IPS DF 4.7 (cell line): ENCODE measurements around the gene ZNF385B.
"Not testable (repeated sequence)": the region's sequence is repeated elsewhere in the genome, so short reads cannot be mapped to it uniquely, and the experiment has no call there.

Experiments
- DNase-seq: peaks from one replicate; pipeline ENCODE4 v3.0.0-alpha.2; 2013; ENCODE audit warnings: low spot score; ENCODE audit errors: extremely low read depth

Gene ZNF385B

DNA sequence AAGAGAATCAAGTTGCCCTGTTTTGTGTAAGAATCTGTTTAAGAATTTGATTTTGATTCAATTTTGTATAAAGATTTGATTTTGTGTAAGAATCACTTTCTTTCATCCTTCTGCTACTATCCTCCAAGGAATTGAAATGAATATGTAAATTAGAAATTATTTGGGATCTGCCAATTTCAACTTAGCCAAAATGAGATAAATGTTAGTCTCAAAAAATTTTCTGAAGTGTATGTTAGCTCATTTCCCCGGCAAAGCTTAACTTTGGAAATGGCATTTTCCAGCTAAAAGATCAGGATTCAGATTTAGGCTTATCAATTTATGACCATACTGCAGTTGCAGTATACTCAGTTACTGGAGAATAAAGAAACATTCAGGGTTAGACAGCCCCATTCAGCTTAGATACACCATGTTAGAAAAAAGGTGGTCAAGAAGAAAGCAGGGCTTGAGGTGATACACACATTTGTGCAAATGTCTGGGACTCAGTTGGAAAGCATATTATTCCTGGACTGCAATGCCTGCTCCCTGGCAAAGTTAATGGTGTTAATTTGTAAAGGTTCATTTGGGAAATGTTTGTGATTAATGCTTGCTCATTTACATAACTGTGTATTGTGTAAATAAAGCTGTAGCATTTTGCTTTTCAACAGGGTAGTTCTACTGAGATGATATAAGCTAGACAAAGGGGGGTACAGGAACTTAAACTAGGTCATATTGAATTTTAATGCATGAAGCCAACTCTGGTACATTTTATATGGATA, 349.0 kb downstream of the ZNF385B start:
- DNase-seq: no peak

DNA sequence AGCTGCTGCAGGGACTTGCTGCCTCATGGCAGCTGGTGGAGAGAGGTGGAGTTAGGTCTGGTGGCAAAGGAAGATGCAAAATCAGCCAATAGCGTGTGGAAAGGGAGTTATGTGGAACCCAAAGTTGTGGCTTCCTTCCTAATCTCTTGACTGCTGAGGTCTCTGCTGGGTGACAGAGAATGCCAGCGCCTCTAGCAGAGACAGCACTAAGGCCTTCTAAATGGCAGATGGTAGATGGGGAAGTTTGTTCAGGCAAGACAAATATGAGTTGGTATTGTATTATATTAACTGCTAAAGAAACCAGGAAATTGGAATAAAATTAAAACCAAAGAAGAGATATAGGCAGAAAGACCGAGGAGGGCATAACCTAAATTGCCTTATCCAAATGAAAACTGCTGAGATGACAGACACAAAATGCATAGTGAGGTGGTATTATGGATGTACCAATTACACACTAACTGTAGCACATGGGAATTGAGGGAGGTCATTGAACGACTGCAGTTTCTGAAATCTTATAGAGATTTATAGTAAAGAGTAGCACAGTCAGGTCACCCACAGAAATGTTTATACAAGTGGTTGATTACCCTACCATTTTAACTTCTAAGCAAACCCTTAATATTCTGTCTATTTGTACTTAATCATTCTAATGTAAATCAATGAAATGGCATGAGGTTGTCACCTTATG, 350.2 kb downstream of the ZNF385B start:
- DNase-seq: no peak

DNA sequence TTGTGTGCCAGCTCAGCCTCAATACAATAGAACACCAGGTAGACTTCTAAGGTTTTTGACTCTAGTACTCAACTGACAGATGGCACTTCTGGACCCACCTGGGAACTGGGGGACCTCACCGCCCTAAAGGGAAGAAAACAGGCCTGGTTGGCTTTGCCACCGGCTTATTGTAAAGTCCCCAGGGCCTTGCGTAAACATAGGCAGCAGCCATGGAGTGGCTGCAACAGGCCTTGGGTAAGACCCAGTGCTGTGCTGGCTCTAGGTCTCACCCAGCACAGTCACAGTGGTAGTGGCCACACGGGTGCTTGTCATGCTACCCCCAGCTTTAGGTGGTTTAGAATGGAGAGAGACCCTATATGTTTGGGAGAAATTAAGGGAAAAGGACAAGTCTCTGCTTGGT, 366.1 kb downstream of the ZNF385B start:
- DNase-seq: no peak

DNA sequence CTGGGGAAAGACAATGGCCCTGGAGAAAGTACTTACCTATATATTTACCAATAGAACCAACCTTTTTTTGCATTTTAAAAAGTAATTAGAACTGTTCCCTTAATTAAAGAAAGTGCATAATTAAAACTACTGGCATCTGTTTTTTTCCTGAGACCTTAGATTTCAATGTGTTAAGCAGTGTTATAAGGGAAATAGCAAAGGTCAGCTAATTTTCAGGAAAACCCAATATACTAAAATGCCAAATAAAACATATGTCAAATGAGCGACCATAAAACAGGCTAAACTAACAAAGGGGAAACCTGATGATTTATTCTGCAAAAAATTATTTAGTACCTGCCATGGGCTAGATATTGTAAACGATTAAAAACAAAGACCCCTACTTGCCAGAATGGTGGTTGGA, 372.8 kb downstream of the ZNF385B start:
- no peak for DNase-seq

DNA sequence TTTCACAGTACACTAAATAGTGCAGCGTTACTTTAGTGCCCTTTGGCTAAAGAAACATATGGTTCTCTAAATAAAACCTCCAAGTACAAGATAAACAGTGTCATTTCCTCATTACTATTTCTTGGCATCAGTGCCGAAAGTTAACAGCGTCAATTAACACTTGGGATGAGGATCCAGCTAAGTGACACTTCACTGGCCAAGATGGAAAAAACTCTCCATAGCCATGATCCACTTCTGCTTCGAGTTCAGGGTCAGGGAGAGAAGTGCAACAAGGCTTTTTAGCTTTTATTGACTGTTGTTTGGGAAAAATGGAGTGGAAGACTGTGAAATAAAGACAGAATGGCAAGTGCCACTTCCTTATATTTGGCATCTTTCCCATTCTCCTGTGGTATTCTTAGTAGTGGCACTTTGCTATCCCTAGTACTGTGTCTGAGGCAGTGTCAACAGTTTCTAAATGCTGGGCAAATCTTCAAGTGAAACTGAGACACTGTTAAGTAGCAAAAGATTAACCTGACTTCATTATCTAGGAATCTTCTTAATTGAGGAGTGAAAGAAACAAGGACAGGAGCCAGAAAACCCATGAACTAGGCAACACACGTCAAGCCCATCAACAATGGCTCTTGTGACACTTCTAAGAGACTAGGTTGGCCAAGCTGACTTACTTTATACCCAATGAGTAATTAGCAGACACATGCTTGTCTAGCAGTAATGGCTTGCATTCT, 374.2 kb downstream of the ZNF385B start:
- DNase-seq: no peak

DNA sequence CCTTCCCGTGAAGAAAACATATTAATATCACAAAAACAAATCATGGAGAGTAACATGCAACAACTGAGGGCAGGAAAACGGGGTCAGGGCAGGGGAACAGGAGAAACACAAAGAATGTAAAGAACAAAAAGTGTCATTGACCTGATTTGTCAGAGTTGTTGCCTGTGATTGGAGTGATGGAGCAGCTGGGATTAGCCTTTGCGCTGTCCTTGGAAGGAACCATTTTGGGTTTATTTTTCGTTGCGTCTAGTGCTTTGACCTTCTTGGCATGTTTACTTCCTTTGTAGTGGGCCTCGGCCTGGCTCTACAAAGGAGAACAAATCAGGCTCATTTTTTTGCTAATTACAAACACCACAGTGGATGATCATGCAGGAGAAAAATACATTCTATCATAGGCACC, 378.3 kb downstream of the ZNF385B start:
- DNase-seq: no peak

DNA sequence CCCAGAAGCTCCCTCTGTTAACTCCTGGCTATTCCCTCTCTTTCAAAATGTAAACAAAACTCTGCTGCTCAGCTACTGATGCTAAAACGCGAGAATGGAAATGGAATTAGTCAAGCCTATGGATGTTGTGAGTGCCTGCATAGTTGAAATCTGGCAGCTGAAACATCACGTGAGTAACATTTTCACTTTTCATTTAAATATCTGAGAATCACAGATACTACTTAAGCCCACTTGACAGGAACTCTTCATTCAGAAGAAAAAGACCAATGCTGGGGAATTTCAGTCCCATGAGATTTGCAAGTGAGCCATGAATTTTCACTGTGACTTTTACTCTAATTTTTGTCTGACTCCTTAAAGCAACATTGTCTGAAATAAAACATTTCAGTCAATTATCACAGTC, 381.5 kb downstream of the ZNF385B start:
- DNase-seq: no peak

DNA sequence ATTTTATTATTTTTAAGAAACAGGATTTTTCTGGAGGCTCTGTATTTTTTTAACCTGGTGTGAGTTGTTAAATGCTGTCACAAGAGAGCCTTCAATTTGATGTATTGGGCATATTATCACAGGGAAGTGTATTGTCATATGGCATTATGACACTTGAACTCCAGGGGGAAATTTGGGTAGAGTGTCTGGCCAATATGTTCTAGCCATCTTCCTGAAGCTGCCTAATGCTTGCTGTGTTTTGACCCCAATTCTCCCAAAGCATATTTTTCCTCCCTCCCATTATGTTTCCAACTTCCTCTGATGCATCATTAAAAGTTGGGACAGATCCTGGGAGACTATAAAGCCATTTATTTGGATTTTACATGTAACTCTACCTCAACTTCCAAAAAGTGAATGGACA, 382.6 kb downstream of the ZNF385B start:
- no peak for DNase-seq

DNA sequence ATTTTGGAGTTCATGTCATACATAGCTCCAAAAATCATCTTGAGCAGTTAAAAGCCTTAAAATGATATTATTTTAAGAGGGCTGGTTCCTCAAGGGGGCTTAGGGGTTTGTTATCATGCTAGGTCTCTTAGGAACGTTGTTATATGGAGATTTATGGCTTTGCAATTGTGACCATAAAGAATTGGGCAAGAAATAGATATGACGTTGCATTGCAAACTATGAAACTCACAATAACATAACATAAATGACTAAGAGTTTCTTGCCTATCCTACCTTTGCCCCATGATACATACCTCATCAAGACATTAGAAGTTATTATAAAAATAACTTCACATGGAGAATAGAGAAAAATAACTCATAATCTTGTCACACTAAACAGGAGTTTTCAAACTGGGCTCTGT, 390.4 kb downstream of the ZNF385B start:
- no peak for DNase-seq

DNA sequence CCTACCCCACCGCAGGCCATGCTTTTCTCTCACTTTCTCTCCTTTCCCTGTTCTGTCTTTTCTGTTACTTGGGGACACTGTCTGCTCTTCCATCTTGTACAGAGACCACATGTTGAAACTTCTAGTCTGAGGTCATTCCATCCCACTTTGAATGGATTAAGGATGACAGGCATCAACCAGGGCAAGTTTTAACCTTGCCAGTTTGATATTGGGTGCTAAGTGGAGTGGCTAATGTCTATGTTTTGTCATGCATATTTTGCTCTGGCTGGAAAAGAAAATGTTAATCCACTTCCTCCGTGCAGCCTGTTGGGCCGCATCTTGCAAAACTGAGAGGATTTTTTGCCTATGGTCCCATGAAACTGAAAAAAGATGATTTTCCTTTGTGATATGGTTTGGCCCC, 391.3 kb downstream of the ZNF385B start:
- no peak for DNase-seq

DNA sequence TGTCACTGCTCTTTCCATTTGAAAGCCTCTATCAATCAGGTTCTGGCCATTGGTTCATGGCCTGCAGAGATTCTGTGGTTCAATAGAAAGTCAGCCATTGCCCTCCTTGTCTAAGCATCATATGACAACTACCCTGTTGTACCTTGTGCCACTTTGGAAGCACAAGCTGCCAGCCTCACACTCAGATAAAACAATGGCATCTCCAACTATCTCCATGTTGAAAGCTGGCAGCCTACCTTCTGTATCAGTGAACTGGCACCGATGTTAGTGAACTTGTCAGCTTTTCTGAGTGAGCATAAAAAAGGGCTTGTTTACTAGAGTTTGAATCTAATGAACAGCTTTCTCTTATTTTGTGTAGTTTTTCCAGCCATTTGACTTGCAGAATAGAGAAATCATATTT, 393.5 kb downstream of the ZNF385B start:
- DNase-seq: no peak

DNA sequence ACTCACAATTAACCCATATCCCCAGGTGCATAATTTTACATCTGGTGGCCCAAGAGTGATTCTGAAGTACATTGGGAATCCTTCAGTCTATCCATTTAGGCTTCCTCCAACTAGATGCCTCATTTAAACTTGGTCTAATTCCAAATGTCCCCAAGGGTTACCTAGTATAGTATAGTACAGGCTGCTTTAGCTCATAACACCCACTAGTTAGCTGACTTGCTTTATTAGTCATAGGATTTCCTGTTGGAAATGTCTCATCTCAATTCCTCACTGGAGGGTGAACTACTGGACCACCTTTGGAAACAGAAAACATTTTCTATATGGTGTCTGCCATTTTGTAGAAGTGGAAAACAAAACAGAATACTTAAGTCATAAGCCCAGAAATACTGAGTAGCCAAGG, 394.3 kb downstream of the ZNF385B start:
- no peak for DNase-seq

DNA sequence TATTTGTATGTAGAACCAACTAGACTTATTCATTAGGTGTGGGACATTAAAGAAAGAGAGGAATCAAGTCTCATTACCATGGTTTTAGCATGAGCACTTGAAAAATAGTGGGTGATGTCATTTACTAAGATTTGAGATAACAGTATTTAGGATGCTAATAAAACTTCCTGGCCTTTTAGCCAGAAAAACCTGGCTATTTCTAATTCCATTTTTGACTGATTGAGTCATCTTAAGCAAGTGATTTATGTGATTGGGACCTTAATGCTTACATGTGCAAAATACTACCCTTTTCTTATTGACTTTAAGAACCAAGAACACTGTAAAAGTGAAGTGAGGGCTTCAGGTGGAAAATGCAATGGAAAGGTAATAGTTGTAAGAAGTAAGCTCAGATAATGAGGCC, 400.0 kb downstream of the ZNF385B start:
- DNase-seq: no peak

DNA sequence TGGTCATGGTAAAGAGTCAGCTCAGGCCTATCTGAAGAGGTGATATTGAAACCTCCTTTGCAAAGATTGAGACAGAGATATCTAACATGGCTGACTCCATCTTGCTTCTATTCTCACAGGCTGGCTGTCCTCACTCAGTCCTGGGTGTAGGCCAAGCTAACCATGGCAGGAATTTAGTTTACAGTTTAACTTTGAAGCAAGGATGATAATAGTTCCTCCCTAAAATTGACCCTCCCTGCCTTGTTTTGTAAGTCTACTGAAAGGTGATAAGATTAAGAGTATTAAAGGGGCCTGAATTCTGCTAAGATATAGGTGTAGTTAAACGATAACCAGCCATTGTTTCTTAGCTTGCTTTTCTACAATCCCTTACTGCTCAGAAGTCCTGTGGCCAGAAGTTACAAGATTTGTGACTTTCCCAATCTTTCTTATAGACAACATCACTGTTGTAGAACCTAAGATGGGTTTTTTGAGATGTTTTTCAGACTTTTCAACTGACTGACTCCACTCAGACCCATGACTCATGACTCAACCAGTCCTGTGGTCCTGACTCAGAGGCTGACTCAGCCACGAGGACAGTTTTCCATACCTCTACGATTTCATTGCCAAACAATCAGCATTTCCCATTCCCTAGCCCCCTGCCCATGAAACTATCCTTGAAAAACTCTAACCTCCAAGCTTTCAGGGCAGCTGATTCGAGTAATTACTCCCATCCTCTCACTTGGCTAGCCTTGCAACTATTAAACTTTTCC, 401.1 kb downstream of the ZNF385B start:
- DNase-seq: no peak

DNA sequence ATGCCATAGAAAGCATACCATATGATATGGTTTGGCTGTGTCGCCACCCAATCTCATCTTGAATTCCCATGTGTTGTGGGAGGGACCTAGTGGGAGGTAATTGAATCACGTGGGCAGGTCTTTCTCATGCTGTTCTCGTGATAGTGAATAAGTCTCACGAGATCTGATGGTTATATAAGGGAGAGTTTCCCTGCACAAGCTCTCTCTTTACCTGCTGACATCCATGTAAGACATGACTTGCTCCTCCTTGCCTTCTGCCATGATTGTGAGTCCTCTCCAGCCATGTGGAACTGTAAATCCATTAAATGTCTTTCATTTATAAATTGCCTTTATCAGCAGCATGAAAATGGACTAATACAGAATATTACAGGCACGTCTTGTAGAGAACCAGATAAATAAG, 403.3 kb downstream of the ZNF385B start:
- not testable (repeated sequence) for DNase-seq

DNA sequence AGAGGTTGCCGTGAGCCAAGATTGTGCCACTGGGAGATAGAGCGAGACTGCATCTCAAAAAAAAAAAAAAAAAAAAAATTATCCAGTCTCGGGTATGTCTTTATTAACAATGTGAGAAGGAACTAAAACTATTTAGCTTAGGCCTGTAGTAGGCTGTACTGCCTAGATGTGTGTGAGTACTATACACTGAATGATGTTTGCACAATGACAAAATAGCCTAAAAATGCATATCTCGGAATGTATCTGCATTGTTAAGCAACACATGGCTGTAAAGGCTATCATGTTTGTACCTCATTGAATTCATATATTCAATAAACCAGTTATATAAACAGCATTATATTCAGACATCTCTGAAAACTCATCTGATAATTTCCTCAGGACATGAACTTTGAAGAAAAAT, 405.6 kb downstream of the ZNF385B start:
- no peak for DNase-seq

DNA sequence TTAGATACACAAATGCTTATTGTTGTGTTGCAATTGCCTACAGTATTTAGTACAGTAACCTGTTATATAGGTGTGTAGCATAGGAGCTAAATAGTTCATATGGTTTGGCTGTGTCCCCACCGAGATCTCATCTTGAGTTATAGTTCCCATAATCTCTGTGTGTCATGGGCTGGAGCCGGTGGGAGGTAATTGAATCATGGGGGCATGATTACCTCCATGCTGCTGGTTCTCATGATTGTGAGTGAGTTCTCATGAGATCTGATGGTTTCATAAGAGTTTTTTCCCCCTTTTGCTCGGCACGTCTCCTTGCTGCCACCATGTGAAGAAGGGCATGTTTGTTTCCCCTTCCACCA, 406.3 kb downstream of the ZNF385B start:
- no peak for DNase-seq

DNA sequence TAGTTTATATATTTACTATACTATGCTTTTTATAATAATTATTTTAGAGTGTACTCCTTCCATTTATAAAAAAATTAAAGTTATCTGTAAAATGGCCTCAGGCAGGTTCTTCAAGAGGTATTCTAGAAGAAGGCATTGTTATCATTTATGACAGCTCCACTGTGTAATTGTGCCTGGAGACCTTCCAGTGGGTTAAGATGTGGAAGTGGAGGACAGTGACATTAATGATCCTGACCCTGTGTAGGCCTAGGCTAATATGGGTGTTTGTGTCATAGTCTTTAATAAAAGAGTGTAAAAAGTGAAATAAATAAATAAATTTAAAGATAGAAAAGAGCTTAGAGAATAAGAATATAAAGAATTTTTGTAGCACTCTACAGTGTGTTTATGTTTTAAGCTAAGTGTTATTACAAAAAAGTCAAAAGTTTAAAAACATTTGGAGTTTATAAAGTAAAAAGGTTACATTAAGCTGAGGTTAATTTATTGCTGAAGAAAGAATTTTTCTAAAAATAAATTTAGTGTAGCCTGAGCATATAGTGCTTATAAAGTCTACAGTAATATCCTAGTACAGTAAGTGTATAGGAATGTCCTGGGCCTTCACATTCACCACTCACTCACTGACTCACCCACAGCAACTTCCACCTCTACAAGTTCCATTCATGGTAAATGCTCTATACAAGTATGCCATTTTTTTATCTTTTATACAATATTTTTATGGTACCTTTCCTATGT, 406.8 kb downstream of the ZNF385B start:
- DNase-seq: no peak

DNA sequence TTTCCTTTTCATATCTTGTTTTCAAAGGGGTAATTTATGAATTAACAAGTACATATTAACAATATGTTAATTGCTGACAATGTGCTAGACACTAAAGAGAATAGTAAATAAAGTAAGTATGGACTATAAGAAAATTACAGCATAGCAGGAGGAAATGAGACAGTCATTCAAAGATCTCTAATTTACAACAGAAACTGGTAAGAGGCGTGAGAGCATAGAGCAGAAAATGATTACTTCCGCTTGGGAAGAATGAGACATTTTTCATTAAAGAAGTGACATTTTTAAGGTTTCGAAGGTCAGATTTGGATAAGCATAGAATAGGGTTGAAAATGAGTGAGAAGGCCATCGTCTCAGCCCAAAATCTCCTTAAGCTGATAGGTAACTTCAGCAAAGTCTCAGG, 412.4 kb downstream of the ZNF385B start:
- no peak for DNase-seq

DNA sequence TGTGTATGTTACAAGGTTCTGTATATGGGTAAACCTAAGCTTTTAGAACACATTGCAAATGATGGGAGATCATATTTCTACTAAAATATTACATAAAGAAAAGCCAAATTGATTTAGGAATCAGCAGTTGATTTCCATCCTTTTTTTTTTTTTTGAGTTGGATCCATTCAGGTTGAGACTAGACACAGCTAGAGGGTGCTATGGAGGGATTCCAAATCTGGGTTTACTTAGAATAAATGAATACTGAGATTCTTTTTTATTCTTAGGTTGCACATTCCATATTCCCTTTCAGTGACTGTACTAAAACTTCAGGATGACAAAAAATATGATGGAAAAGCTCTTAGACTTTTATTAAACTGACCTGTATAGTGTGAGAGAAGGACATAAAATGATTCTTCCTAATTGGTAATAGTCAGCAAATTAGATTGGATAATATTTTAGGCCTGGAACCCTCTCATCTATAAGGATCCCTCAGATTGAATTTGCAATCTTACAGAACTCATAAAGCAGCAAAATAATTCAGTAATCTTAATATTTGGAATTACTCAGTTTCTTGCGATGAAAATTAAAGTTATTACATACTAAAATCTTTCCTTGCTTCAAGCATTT, 413.5 kb downstream of the ZNF385B start:
- no peak for DNase-seq

DNA sequence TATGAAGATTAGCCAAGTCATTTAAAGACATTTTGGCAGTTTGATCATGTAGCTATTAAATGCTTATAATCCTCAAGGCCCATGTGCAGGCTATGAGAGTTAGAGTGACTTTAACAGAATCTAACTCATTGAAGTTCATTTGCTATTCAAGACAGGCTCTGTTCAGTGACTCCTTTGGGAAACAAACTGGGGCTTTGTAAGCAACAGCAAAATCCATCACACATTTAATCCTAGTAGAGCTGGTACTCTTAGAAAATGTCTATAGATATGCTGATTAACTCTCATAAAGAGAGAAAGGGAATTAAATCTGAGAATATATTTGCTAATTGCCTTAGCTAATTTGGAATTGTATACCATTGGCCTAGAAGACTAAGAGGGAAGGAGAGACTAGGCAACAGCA, 414.0 kb downstream of the ZNF385B start:
- no peak for DNase-seq
